Endothelial cell of umbilical vein (primary cell): ENCODE measurements around the gene SOAT1. TPM values are rescaled to one million over a fixed set of nuclear protein-coding genes. Genes with fewer than 3 reads are reported as not detected.

Experiments used
- BruUV-seq: library from RNA; stranded (reverse); fragments of 400-500 nt; replicated peaks from 2 replicates; lab custom pipeline; 2021; lab: Mats Ljungman, UMichigan
- CTCF ChIA-PET: fragments of 300-600, 350-600 bp; sonication (Branson Sonifier 250); formaldehyde crosslinking; loops from one replicate; lab custom pipeline; 2021; ENCODE audit warnings: antibody characterized with exemption, inconsistent platforms; lab: Charles Lee
- POLR2A ChIA-PET: fragments of 300-600, 350-600 bp; sonication (Branson Sonifier 250); formaldehyde crosslinking; loops from one replicate; lab custom pipeline; 2021; ENCODE audit warnings: antibody characterized with exemption, inconsistent platforms; lab: Charles Lee
- DNase-seq: peaks from one replicate; pipeline ENCODE4 v3.0.0-alpha.2; 2011; ENCODE audit warnings: low read depth, low spot score
- FAIRE-seq: peaks from 2 replicates; lab custom pipeline; 2011; peaks lifted over from hg19 to GRCh38; lab: Jason Lieb, UNC
- H2AFZ ChIP-seq: 2 replicates; pipeline ENCODE4 v1.6.0; 2012; ENCODE audit warnings: low read depth, low read length, control low read depth, inconsistent platforms
- H3K27ac ChIP-seq: 2 replicates; pipeline ENCODE4 v1.5.1; 2011; ENCODE audit warnings: low read depth, mild to moderate bottlenecking, control low read depth, low read length, moderate library complexity; ENCODE audit not compliant: insufficient read depth
- H3K27me3 ChIP-seq, 2 experiments: 2 replicates each; pipeline versions ENCODE4 v1.6.0 to v1.6.1; 2011; ENCODE audit warnings: low read length in 2 of 2, mixed read lengths in 1 of 2; ENCODE audit not compliant: control insufficient read depth in 2 of 2, insufficient read depth in 2 of 2
- H3K36me3 ChIP-seq, 2 experiments: 2 replicates in 1 of 2; 3 replicates in 1 of 2; pipeline ENCODE4 v1.5.1; 2011; ENCODE audit warnings: low read length in 2 of 2, mild to moderate bottlenecking in 1 of 2, moderate library complexity in 1 of 2; ENCODE audit not compliant: control insufficient read depth in 2 of 2, insufficient read depth in 2 of 2; ENCODE audit errors: extremely low read depth in 1 of 2
- H3K4me1 ChIP-seq: 3 replicates; pipeline ENCODE4 v1.5.1; 2011; ENCODE audit warnings: mild to moderate bottlenecking, low read length; ENCODE audit not compliant: control insufficient read depth, insufficient read depth; ENCODE audit errors: extremely low read depth
- H3K4me2 ChIP-seq: 2 replicates; pipeline ENCODE4 v1.6.1; 2011; ENCODE audit warnings: low read length, control low read depth, mixed read lengths; ENCODE audit not compliant: insufficient read depth
- H3K4me3 ChIP-seq, 3 experiments: fragments of 200-600 bp in 1 of 3; sonication (generic), shearing (Covaris generic) in 1 of 3; replicated peaks in 1 of 3; 2 replicates each; pipeline ENCODE4 v1.5.1; 2011 to 2016; ENCODE audit warnings: control low read depth in 3 of 3, low read length in 3 of 3, mild to moderate bottlenecking in 2 of 3, inconsistent platforms in 1 of 3, low read depth in 1 of 3, moderate library complexity in 1 of 3; ENCODE audit not compliant: insufficient read depth in 1 of 3
- H3K79me2 ChIP-seq: 2 replicates; pipeline ENCODE4 v1.6.0; 2012; ENCODE audit warnings: low read length, inconsistent platforms; ENCODE audit not compliant: control insufficient read depth, insufficient read depth
- H3K9ac ChIP-seq: replicated peaks from 2 replicates; pipeline ENCODE3; 2011; ENCODE audit warnings: low read length, control low read depth; ENCODE audit not compliant: insufficient read depth; ENCODE audit errors: extremely low read depth
- H3K9me1 ChIP-seq: replicated peaks from 3 replicates; pipeline ENCODE4 v1.6.0; 2011; ENCODE audit warnings: mild to moderate bottlenecking, low read length; ENCODE audit not compliant: control insufficient read depth, insufficient read depth; ENCODE audit errors: extremely low read depth
- H3K9me3 ChIP-seq: replicated peaks from 2 replicates; pipeline ENCODE4 v1.5.1; 2012; ENCODE audit warnings: low read length, inconsistent platforms; ENCODE audit not compliant: control insufficient read depth, insufficient read depth
- H4K20me1 ChIP-seq: replicated peaks from 2 replicates; pipeline ENCODE3; 2011; ENCODE audit warnings: mild to moderate bottlenecking, low read length; ENCODE audit not compliant: control insufficient read depth, insufficient read depth; ENCODE audit errors: extremely low read depth
- EZH2 ChIP-seq: IDR thresholded peaks from 2 replicates; pipeline ENCODE4 v1.6.1; 2012; ENCODE audit warnings: borderline replicate concordance, low read depth, mild to moderate bottlenecking, moderate library complexity, low read length, inconsistent platforms; ENCODE audit not compliant: severe bottlenecking
- FOS ChIP-seq: IDR thresholded peaks from 2 replicates; pipeline ENCODE4 v1.6.1; 2011; ENCODE audit warnings: mild to moderate bottlenecking, low read length, moderate library complexity, borderline replicate concordance; ENCODE audit not compliant: insufficient read depth
- GATA2 ChIP-seq: IDR thresholded peaks from 2 replicates; pipeline ENCODE4 v1.7.0; 2011; ENCODE audit warnings: low read depth, mild to moderate bottlenecking, moderate library complexity, mixed read lengths, low read length; ENCODE audit not compliant: insufficient read length, insufficient read depth
- JUN ChIP-seq: IDR thresholded peaks from 2 replicates; pipeline ENCODE4 v1.6.1; 2011; ENCODE audit warnings: borderline replicate concordance, low read depth; ENCODE audit not compliant: insufficient read length, insufficient read depth
- MYC ChIP-seq: IDR thresholded peaks from one replicate; pipeline ENCODE4 v1.6.1; 2011; ENCODE audit warnings: mild to moderate bottlenecking, low read depth, low read length
- POLR2A ChIP-seq: IDR thresholded peaks from 2 replicates; pipeline ENCODE4 v1.6.1; 2012; ENCODE audit warnings: low read depth, mild to moderate bottlenecking, control low read depth, low read length
- dilution Hi-C: fragments of 300-500 bp; cut with MboI; formaldehyde crosslinking; loops from one replicate; pipeline ENCODE4 v1.15.0; 2019; ENCODE audit warnings: low sequenced_read_pairs; ENCODE audit not compliant: extremely low pct_ligation_motif_present
- intact Hi-C: fragments of 100-400 bp; cut with micrococcal nuclease; formaldehyde crosslinking; loops from one replicate; pipeline ENCODE4 v1.10.0; 2022
- polyA plus RNA-seq, 4 experiments: library from polyadenylated mRNA; depleted of rRNA in 3 of 4; stranded (reverse) in 3 of 4; unstranded in 1 of 4; fragments of >200 nt; gene quantifications; 2 replicates each; pipeline versions ENCODE4 v1.2.1 to v1.2.3, GENCODE V29; 2011 to 2012; ENCODE audit warnings: missing spikeins in 1 of 4
- total RNA-seq: library from RNA; stranded (reverse); gene quantifications from 2 replicates; pipeline ENCODE4 v1.2.3, GENCODE V29; 2021
- TF ChIP-seq, protein P1 (sequence below): IDR thresholded peaks from 2 replicates; pipeline ENCODE4 v1.6.1; 2011; ENCODE audit not compliant: insufficient read depth, insufficient read length
- TF ChIP-seq, protein P2 (sequence below), 2 donors: IDR thresholded peaks; 1 replicate in 1 of 2; 2 replicates in 1 of 2; pipeline ENCODE4 v1.5.1; 2011; ENCODE audit warnings: low read length in 2 of 2, mild to moderate bottlenecking in 2 of 2, moderate library complexity in 2 of 2, control low read depth in 1 of 2, inconsistent platforms in 1 of 2, low read depth in 1 of 2; ENCODE audit not compliant: insufficient read depth in 1 of 2; ENCODE audit errors: extremely low read depth in 1 of 2

SOAT1 gene
- total and polyA plus RNA-seq, 2 donors (not counting 3 experiments of a cell fraction or from before 2014, with no cell fraction given), result 14.0 to 38.2 TPM

- no TSS peak for BruUV-seq
- Histone ChIP-seq H3K4me3 (no peak overlapping the region), H4K20me1 (no peaks in the 10 kb centered on the region), H3K27ac (no peak overlapping the region), H3K9me3 (no peaks in the 10 kb centered on the region), H2AFZ (no peak overlapping the region), H3K4me1 (no peaks in the 10 kb centered on the region), H3K36me3 (no peaks in the 10 kb centered on the region), H3K79me2 (peaks cover 24% of the 10 kb centered on the region), H3K9me1 (no peaks in the 10 kb centered on the region), H3K27me3 (no peaks in the 10 kb centered on the region), H3K9ac (no peak overlapping the region), H3K4me2 (no peak overlapping the region)
- dilution Hi-C loops (no loop called here), intact Hi-C loops (no loop called here)
- DNase-seq, result no peak
- TF ChIP-seq FOS (no peak), JUN (no peak), GATA2 (no peak), EZH2 (no peak), POLR2A (no peak), MYC (no peak)
- TF ChIP-seq, protein P1, sequence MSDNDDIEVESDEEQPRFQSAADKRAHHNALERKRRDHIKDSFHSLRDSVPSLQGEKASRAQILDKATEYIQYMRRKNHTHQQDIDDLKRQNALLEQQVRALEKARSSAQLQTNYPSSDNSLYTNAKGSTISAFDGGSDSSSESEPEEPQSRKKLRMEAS, result no peak
- TF ChIP-seq, protein P2, sequence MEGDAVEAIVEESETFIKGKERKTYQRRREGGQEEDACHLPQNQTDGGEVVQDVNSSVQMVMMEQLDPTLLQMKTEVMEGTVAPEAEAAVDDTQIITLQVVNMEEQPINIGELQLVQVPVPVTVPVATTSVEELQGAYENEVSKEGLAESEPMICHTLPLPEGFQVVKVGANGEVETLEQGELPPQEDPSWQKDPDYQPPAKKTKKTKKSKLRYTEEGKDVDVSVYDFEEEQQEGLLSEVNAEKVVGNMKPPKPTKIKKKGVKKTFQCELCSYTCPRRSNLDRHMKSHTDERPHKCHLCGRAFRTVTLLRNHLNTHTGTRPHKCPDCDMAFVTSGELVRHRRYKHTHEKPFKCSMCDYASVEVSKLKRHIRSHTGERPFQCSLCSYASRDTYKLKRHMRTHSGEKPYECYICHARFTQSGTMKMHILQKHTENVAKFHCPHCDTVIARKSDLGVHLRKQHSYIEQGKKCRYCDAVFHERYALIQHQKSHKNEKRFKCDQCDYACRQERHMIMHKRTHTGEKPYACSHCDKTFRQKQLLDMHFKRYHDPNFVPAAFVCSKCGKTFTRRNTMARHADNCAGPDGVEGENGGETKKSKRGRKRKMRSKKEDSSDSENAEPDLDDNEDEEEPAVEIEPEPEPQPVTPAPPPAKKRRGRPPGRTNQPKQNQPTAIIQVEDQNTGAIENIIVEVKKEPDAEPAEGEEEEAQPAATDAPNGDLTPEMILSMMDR (IDR thresholded peaks at IDR 0.05; ENCODE audit: extremely low read depth in 1 of 2, insufficient read depth in 1 of 2, low read depth in 1 of 2, low read length in 2 of 2), result no peak
- ChIA-PET CTCF (no interaction called here), POLR2A (no interaction called here)
- no peak for FAIRE-seq
Measured at GRCh38 chr1:179310291-179310690, 16.7 kb downstream of the SOAT1 start.
